H1 (cell line): ENCODE results near the gene WDFY3. TPM values are rescaled to one million over a fixed set of nuclear protein-coding genes. Genes with fewer than 3 reads are reported as not detected.

ENCODE experiments used
- CTCF ChIA-PET: fragments of 300-600 bp; sonication (Branson Sonifier 250); formaldehyde crosslinking; loops from one replicate; lab custom pipeline; 2021; ENCODE audit not compliant: partially characterized antibody; lab: Charles Lee
- POLR2A ChIA-PET: fragments of 300-600 bp; sonication (Branson Sonifier 250); formaldehyde crosslinking; loops from one replicate; lab custom pipeline; 2021; ENCODE audit warnings: inconsistent platforms; ENCODE audit not compliant: partially characterized antibody; lab: Charles Lee
- DNase-seq, 2 experiments: peaks; one replicate each; pipeline versions ENCODE4 v3.0.0 to v3.0.0-alpha.2; 2010 to 2022; ENCODE audit warnings: low spot score in 2 of 2, low read depth in 1 of 2, mixed read lengths in 1 of 2
- FAIRE-seq: peaks from 2 replicates; lab custom pipeline; 2011; peaks lifted over from hg19 to GRCh38; lab: Jason Lieb, UNC
- H2AFZ ChIP-seq: 2 replicates; pipeline ENCODE4 v1.8.1; 2012; ENCODE audit warnings: low read length, inconsistent platforms
- H2AK5ac ChIP-seq: 2 replicates; pipeline ENCODE4 v1.6.1; 2013; ENCODE audit warnings: low read depth, low read length
- H2BK120ac ChIP-seq: replicated peaks from 2 replicates; pipeline ENCODE3; 2013; ENCODE audit warnings: low read depth, low read length, inconsistent platforms
- H2BK12ac ChIP-seq: 2 replicates; pipeline ENCODE4 v1.6.1; 2013; ENCODE audit warnings: low read depth, low read length
- H2BK15ac ChIP-seq: 2 replicates; pipeline ENCODE4 v1.6.1; 2013; ENCODE audit warnings: low read length
- H2BK20ac ChIP-seq: 2 replicates; pipeline ENCODE4 v1.6.1; 2013; ENCODE audit warnings: low read length
- H2BK5ac ChIP-seq: 2 replicates; pipeline ENCODE4 v1.6.1; 2013; ENCODE audit warnings: low read depth, low read length
- H3K14ac ChIP-seq: 2 replicates; pipeline ENCODE4 v1.6.1; 2013; ENCODE audit warnings: inconsistent platforms; ENCODE audit not compliant: insufficient read length
- H3K18ac ChIP-seq: 2 replicates; pipeline ENCODE4 v1.6.1; 2013; ENCODE audit warnings: low read length; ENCODE audit errors: extremely low read depth
- H3K23ac ChIP-seq: 2 replicates; pipeline ENCODE4 v1.6.1; 2013; ENCODE audit warnings: inconsistent platforms; ENCODE audit not compliant: insufficient read length
- H3K23me2 ChIP-seq: 2 replicates; pipeline ENCODE4 v1.6.1; 2013; ENCODE audit warnings: low read depth, low read length
- H3K27ac ChIP-seq: 2 replicates; pipeline ENCODE4 v1.6.1; 2011; ENCODE audit warnings: low read depth, low read length, inconsistent platforms
- H3K27me3 ChIP-seq, 4 experiments: replicated peaks in 1 of 4; 1 replicate in 1 of 4; 2 replicates in 3 of 4; pipeline versions ENCODE4 v1.6.1 to v1.8.1; 2011 to 2013; ENCODE audit warnings: low read length in 3 of 4, mild to moderate bottlenecking in 3 of 4, inconsistent platforms in 2 of 4, mixed read lengths in 2 of 4, moderate library complexity in 1 of 4; ENCODE audit not compliant: control insufficient read depth in 3 of 4, insufficient read depth in 3 of 4; ENCODE audit errors: extremely low read depth in 1 of 4
- H3K36me3 ChIP-seq, 4 experiments: 2 replicates each; pipeline versions ENCODE4 v1.6.1 to v1.8.1; 2011 to 2013; ENCODE audit warnings: mild to moderate bottlenecking in 4 of 4, low read length in 3 of 4, moderate library complexity in 2 of 4, control low read depth in 1 of 4, inconsistent platforms in 1 of 4; ENCODE audit not compliant: insufficient read depth in 4 of 4, control insufficient read depth in 2 of 4
- H3K4ac ChIP-seq: replicated peaks from 2 replicates; pipeline ENCODE3; 2013; ENCODE audit warnings: low read length, low read depth, mixed read lengths, inconsistent platforms; ENCODE audit not compliant: insufficient read length
- H3K4me1 ChIP-seq, 4 experiments: replicated peaks in 1 of 4; 1 replicate in 1 of 4; 2 replicates in 3 of 4; pipeline versions ENCODE4 v1.6.1 to v1.8.1; 2011 to 2013; ENCODE audit warnings: low read length in 3 of 4, inconsistent platforms in 2 of 4, mixed read lengths in 1 of 4; ENCODE audit not compliant: insufficient read depth in 4 of 4, control insufficient read depth in 3 of 4
- H3K4me2 ChIP-seq, 2 experiments: 2 replicates each; pipeline versions ENCODE4 v1.6.1 to v1.8.1; 2011 to 2013; ENCODE audit warnings: low read depth in 2 of 2, low read length in 2 of 2, control low read depth in 1 of 2, inconsistent platforms in 1 of 2, mild to moderate bottlenecking in 1 of 2; ENCODE audit not compliant: insufficient read depth in 1 of 2
- H3K4me3 ChIP-seq, 4 experiments: fragments of 200-600, 300-600 bp in 1 of 4; sonication (generic), shearing (Covaris generic), sonication (Bioruptor Twin) in 1 of 4; 2 replicates each; pipeline versions ENCODE4 v1.5.1 to v1.8.1; 2011 to 2016; ENCODE audit warnings: low read length in 4 of 4, low read depth in 3 of 4, control low read depth in 2 of 4, inconsistent platforms in 2 of 4, mild to moderate bottlenecking in 2 of 4, mixed read lengths in 1 of 4, moderate library complexity in 1 of 4; ENCODE audit not compliant: insufficient read depth in 2 of 4; ENCODE audit errors: extremely low read depth in 1 of 4
- H3K56ac ChIP-seq: replicated peaks from 2 replicates; pipeline ENCODE3; 2013; ENCODE audit warnings: low read depth, mild to moderate bottlenecking, mixed read lengths, low read length, inconsistent platforms; ENCODE audit not compliant: insufficient read length
- H3K79me1 ChIP-seq: 2 replicates; pipeline ENCODE4 v1.6.1; 2013; ENCODE audit warnings: low read depth, low read length, control low read depth
- H3K79me2 ChIP-seq, 2 experiments: 2 replicates each; pipeline versions ENCODE4 v1.6.1 to v1.8.1; 2012 to 2013; ENCODE audit warnings: low read length in 2 of 2, mild to moderate bottlenecking in 2 of 2, inconsistent platforms in 1 of 2; ENCODE audit not compliant: insufficient read depth in 2 of 2, control insufficient read depth in 1 of 2
- H3K9ac ChIP-seq, 4 experiments: replicated peaks in 1 of 4; 1 replicate in 1 of 4; 2 replicates in 3 of 4; pipeline versions ENCODE4 v1.6.1 to v1.8.1; 2011 to 2013; ENCODE audit warnings: low read depth in 3 of 4, low read length in 3 of 4, control low read depth in 2 of 4, mild to moderate bottlenecking in 2 of 4, moderate library complexity in 2 of 4, inconsistent platforms in 1 of 4; ENCODE audit errors: extremely low read depth in 1 of 4
- H3K9me3 ChIP-seq, 2 experiments: 2 replicates each; pipeline versions ENCODE4 v1.6.1 to v1.8.1; 2012 to 2013; ENCODE audit warnings: mild to moderate bottlenecking in 2 of 2, moderate library complexity in 2 of 2, control low read depth in 1 of 2, inconsistent platforms in 1 of 2, low read depth in 1 of 2, low read length in 1 of 2, mixed read lengths in 1 of 2; ENCODE audit not compliant: insufficient read depth in 2 of 2
- H4K20me1 ChIP-seq, 2 experiments: replicated peaks in 1 of 2; 2 replicates each; pipeline versions ENCODE3 to v1.8.1; 2011 to 2013; ENCODE audit warnings: inconsistent platforms in 2 of 2, low read length in 2 of 2, mild to moderate bottlenecking in 1 of 2; ENCODE audit not compliant: insufficient read depth in 2 of 2, control insufficient read depth in 1 of 2
- H4K5ac ChIP-seq: 2 replicates; pipeline ENCODE4 v1.6.1; 2013; ENCODE audit warnings: low read length, low read depth, mixed read lengths, inconsistent platforms; ENCODE audit not compliant: insufficient read length
- H4K8ac ChIP-seq: 2 replicates; pipeline ENCODE4 v1.8.0; 2013; ENCODE audit warnings: mild to moderate bottlenecking, moderate library complexity, low read length, inconsistent platforms; ENCODE audit not compliant: insufficient read depth; ENCODE audit errors: extremely low read depth
- H4K91ac ChIP-seq: replicated peaks from 2 replicates; pipeline ENCODE3; 2013; ENCODE audit warnings: low read length, mixed read lengths, inconsistent platforms; ENCODE audit not compliant: insufficient read length
- CHD1 ChIP-seq: IDR thresholded peaks from 2 replicates; pipeline ENCODE4 v1.6.1; 2012; ENCODE audit warnings: low read depth, low read length, improper control_type of control experiment
- GABPA ChIP-seq: IDR thresholded peaks from 2 replicates; pipeline ENCODE4 v1.6.1; 2011; ENCODE audit warnings: mild to moderate bottlenecking, low read length, moderate library complexity, borderline replicate concordance; ENCODE audit not compliant: insufficient read depth
- TAF1 ChIP-seq: IDR thresholded peaks from 2 replicates; pipeline ENCODE4 v1.6.1; 2011; ENCODE audit warnings: mild to moderate bottlenecking, low read depth, low read length
- TEAD4 ChIP-seq: IDR thresholded peaks from 2 replicates; pipeline ENCODE4 v1.6.1; 2012; ENCODE audit warnings: low read depth, low read length, inconsistent platforms, mixed read lengths
- WGBS, 2 experiments: shearing (Covaris generic) in 1 of 2; methylation state at CpG; one replicate each; pipeline versions ENCODE4 v1.1.6 to v1.1.7; 2013 to 2015; ENCODE audit warnings: low lambda C conversion rate in 2 of 2, mixed read lengths in 2 of 2, inconsistent platforms in 1 of 2, low coverage in 1 of 2, missing lambda C conversion rate in 1 of 2; ENCODE audit not compliant: insufficient replicate concordance in 2 of 2, insufficient coverage in 1 of 2, insufficient read length in 1 of 2; ENCODE audit errors: extremely low coverage in 1 of 2, missing lambda C conversion rate in 1 of 2; 5-methylcytosine and 5-hydroxymethylcytosine counted together
- polyA plus RNA-seq, 7 experiments: library from polyadenylated mRNA; depleted of rRNA in 3 of 7; stranded (reverse) in 5 of 7; unstranded in 2 of 7; fragments of >200 nt in 5 of 7; fragments of 200-250 nt in 2 of 7; gene quantifications; 1 replicate in 5 of 7; 2 replicates in 1 of 7; 4 replicates in 1 of 7; pipeline versions ENCODE4 v1.2.1 to v1.2.3, GENCODE V29; 2011 to 2013; ENCODE audit warnings: missing spikeins in 2 of 7, mixed read lengths in 2 of 7
- total RNA-seq: library from RNA; stranded (reverse); fragmentation: NEBNext Ultra II Directional; extraction: Animal tissue kit (Norgen Biotek cat#: 25700); gene quantifications from 2 replicates; pipeline ENCODE4 v1.2.1, GENCODE V29; 2021

The WDFY3 gene
- total and polyA plus RNA-seq, 2 of the 8 experiments (the other 6 are each of a cell fraction or from before 2014, with no cell fraction given), result 25.6 to 62.4 TPM

- H3K14ac ChIP-seq, result no peak overlapping the region
- H2BK20ac ChIP-seq, result no peak overlapping the region
- no peak for FAIRE-seq
- H4K8ac ChIP-seq, result no peak overlapping the region
- no peaks in the 10 kb centered on the region for H3K9me3 ChIP-seq
- TF ChIP-seq TAF1 (no peak), GABPA (no peak), TEAD4 (no peak), CHD1 (no peak)
- no peaks in the 10 kb centered on the region for H3K4me1 ChIP-seq
- no peak overlapping the region for H3K9ac ChIP-seq
- no peak for DNase-seq
- CTCF ChIA-PET, result interaction anchor here (1.3 kb wide), 1 partner anchor 23 kb away, joined by 6 read pairs; no protein-coding TSS in a partner anchor
- POLR2A ChIA-PET, result no interaction called here
- no peak overlapping the region for H3K4me2 ChIP-seq
- no peak overlapping the region for H2BK120ac ChIP-seq
- peaks cover 2 to 13% (median 8%) of the 10 kb centered on the region in 4 experiments; a peak in 6 of 8 replicates for H3K36me3 ChIP-seq
- H2AK5ac ChIP-seq, result no peak overlapping the region
- H3K4ac ChIP-seq, result no peak overlapping the region
- H2BK15ac ChIP-seq, result no peak overlapping the region
- no peaks in the 10 kb centered on the region for H3K79me2 ChIP-seq
- H3K4me3 ChIP-seq, result no peak overlapping the region
- no peak overlapping the region for H2AFZ ChIP-seq
- H4K5ac ChIP-seq, result no peak overlapping the region
- H3K79me1 ChIP-seq, result no peaks in the 10 kb centered on the region
- H3K27me3 ChIP-seq, result no peaks in the 10 kb centered on the region
- no peak overlapping the region for H2BK5ac ChIP-seq
- H4K20me1 ChIP-seq, result no peaks in the 10 kb centered on the region
- H3K23me2 ChIP-seq, result no peaks in the 10 kb centered on the region
- H3K27ac ChIP-seq, result no peak overlapping the region
- H3K23ac ChIP-seq, result no peak overlapping the region
- no peak overlapping the region for H2BK12ac ChIP-seq
- H3K56ac ChIP-seq, result no peak overlapping the region
- 87% methylated on average over 2 of the region's 2 CpGs; no CpG with 5 or more reads in 1 of the 2 experiments for WGBS, 2 experiments
- no peak overlapping the region for H4K91ac ChIP-seq
- no peak overlapping the region for H3K18ac ChIP-seq
Measured at GRCh38 chr4:84726356-84726755, 240.1 kb downstream of the WDFY3 start.
